ENCODE results near the gene BACH2. TPM values are rescaled to one million over a fixed set of nuclear protein-coding genes. Genes with fewer than 3 reads are reported as not detected.
"Not testable (repeated sequence)": the region's sequence is repeated elsewhere in the genome, so short reads cannot be mapped to it uniquely, and the experiment has no call there.

Gene BACH2
- total and polyA plus RNA-seq, 7 donors = under 0.01 to 5.6 (median 1.4) TPM

GRCh38 chr6:90333928-90334327, 37.3 kb upstream of the BACH2 start:
- Histone ChIP-seq H3K4me1 (no peaks in the 10 kb centered on the region), H3K9me3 (no peaks in the 10 kb centered on the region), H3K27ac (no peak overlapping the region), H3K4me3 (no peak overlapping the region), H3K36me3 (no peaks in the 10 kb centered on the region), H3K27me3 (no peaks in the 10 kb centered on the region)
- TF ChIP-seq POLR2A (IDR thresholded peaks at IDR 0.05) (no peak), EP300 (IDR thresholded peaks at IDR 0.05) (no peak), POLR2AphosphoS5 (IDR thresholded peaks at IDR 0.05) (no peak), CTCF (IDR thresholded peaks at IDR 0.05) (no peak)
- WGBS, 2 donors = 51 to 70% methylated on average over 1 of the region's 1 CpG
- no peak for DNase-seq
- intact Hi-C loops (cut with DNase I) = no loop called here

- H3K36me3 ChIP-seq; H3K4me3 ChIP-seq; DNase-seq; intact Hi-C loops (cut with DNase I); H3K27me3 ChIP-seq; H3K4me1 ChIP-seq; H3K27ac ChIP-seq; H3K9me3 ChIP-seq: not testable (repeated sequence)
- 75 to 82% methylated on average over 2 of the region's 2 CpGs for WGBS, 2 donors
These were observed 36.4 kb upstream of the BACH2 start for GRCh38 chr6:90332978-90333543.

GRCh38 chr6:90329386-90330077, 32.9 kb upstream of the BACH2 start:
- Histone ChIP-seq H3K4me1 (no peaks in the 10 kb centered on the region), H3K4me3 (no peak overlapping the region), H3K27me3 (no peaks in the 10 kb centered on the region), H3K36me3 (no peaks in the 10 kb centered on the region), H3K27ac (no peak overlapping the region), H3K9me3 (no peaks in the 10 kb centered on the region)
- intact Hi-C loops (cut with DNase I) = no loop called here
- no peak for DNase-seq
- TF ChIP-seq POLR2A (IDR thresholded peaks at IDR 0.05) = no peak
- 76 to 81% methylated on average over 2 of the region's 2 CpGs for WGBS, 2 donors

- intact Hi-C loops (cut with DNase I) = no loop called here
- no peak overlapping the region for H3K4me3 ChIP-seq
- H3K36me3 ChIP-seq = no peaks in the 10 kb centered on the region
- no peaks in the 10 kb centered on the region for H3K4me1 ChIP-seq
- no peak for DNase-seq
- no peaks in the 10 kb centered on the region for H3K9me3 ChIP-seq
- H3K27me3 ChIP-seq = no peaks in the 10 kb centered on the region
- TF ChIP-seq CTCF (IDR thresholded peaks at IDR 0.05) (no peak), POLR2AphosphoS5 (IDR thresholded peaks at IDR 0.05) (no peak), EP300 (IDR thresholded peaks at IDR 0.05) (no peak), POLR2A (IDR thresholded peaks at IDR 0.05) (no peak)
- H3K27ac ChIP-seq = no peak overlapping the region
- 60 to 80% methylated on average over 1 of the region's 1 CpG for WGBS, 2 donors
These were observed 31.4 kb upstream of the BACH2 start for GRCh38 chr6:90328004-90328403.

GRCh38 chr6:90326404-90327057, 29.9 kb upstream of the BACH2 start:
- intact Hi-C loops (cut with DNase I) = no loop called here
- 85 to 88% methylated on average over 3 of the region's 3 CpGs for WGBS, 2 donors
- Histone ChIP-seq H3K9me3 (no peaks in the 10 kb centered on the region), H3K27me3 (no peaks in the 10 kb centered on the region), H3K4me3 (no peak overlapping the region), H3K36me3 (no peaks in the 10 kb centered on the region), H3K4me1 (no peaks in the 10 kb centered on the region), H3K27ac (no peak overlapping the region)
- no peak for DNase-seq
- TF ChIP-seq POLR2A (IDR thresholded peaks at IDR 0.05) = no peak
- TF ChIP-seq POLR2AphosphoS5 (IDR thresholded peaks at IDR 0.05) = no peak
- no peak for TF ChIP-seq EP300 (IDR thresholded peaks at IDR 0.05)
- no peak for TF ChIP-seq CTCF (IDR thresholded peaks at IDR 0.05)
